Measurements from ENCODE around the gene ELAC2.
A peak's percentile ranks its signal among the peaks of the same experiment; 100 is the strongest.

The ELAC2 gene

GRCh38 chr17:12959441-12959840 is 58.4 kb downstream of the ELAC2 start:
- H3K27me3 ChIP-seq (ENCODE audit: low read length) = no peaks in the 10 kb centered on the region
- TF ChIP-seq CTCF (IDR thresholded peaks at IDR 0.05; ENCODE audit: insufficient read depth, low read length, poor library complexity, severe bottlenecking) (no peak), EZH2phosphoT487 (conservative IDR thresholded peaks at IDR 0.05; ENCODE audit: low read length) (no peak)
- no peaks in the 10 kb centered on the region for H3K9me3 ChIP-seq (ENCODE audit: insufficient read depth, low read length)
- H3K9me2 ChIP-seq (replicated peaks; ENCODE audit: insufficient read depth, low read length) = no peaks in the 10 kb centered on the region
- no peak overlapping the region for H2AFZ ChIP-seq (ENCODE audit: low read depth, low read length, severe bottlenecking)
- H3F3A ChIP-seq (ENCODE audit: insufficient read depth) = no peaks in the 10 kb centered on the region
- no peak overlapping the region for H3K9ac ChIP-seq (ENCODE audit: low read length)
- no peaks in the 10 kb centered on the region for H3K36me3 ChIP-seq (ENCODE audit: low read length)
- H3K79me2 ChIP-seq (ENCODE audit: insufficient read depth, low read length) = no peaks in the 10 kb centered on the region
- H4K20me1 ChIP-seq (ENCODE audit: low read depth, low read length) = no peaks in the 10 kb centered on the region
- H3K4me3 ChIP-seq (ENCODE audit: insufficient read depth, low read length, poor library complexity, severe bottlenecking) = no peak overlapping the region
- no peak overlapping the region for H3K27ac ChIP-seq (ENCODE audit: low read depth, low read length)
- no peak overlapping the region for H3K4me2 ChIP-seq (ENCODE audit: low read depth, low read length, poor library complexity, severe bottlenecking)

DNA sequence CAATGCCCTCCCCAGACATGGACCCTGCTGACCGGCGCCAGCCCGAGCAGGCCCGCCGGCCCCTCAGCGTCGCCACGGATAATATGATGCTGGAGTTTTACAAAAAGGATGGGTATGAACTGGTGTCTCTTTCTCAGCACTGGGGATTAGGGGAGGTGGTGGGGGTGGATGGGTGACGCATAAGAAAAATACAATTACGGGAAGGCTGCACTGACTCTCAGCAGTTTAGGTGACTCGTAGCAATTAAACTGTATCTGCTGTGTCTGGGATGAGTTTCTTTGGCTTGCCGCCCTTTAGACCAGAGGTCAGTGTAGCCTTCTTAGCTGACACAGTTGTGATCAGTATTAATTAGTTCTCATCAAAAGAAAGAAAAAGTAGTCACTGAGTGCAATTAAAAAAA is 59.0 kb downstream of the ELAC2 start:
- H4K20me1 ChIP-seq (ENCODE audit: low read depth, low read length) = no peaks in the 10 kb centered on the region
- H2AFZ ChIP-seq (ENCODE audit: low read depth, low read length, severe bottlenecking) = no peak overlapping the region
- H3K36me3 ChIP-seq (ENCODE audit: low read length) = no peaks in the 10 kb centered on the region
- TF ChIP-seq CTCF (IDR thresholded peaks at IDR 0.05; ENCODE audit: insufficient read depth, low read length, poor library complexity, severe bottlenecking) = no peak
- no peak for TF ChIP-seq EZH2phosphoT487 (conservative IDR thresholded peaks at IDR 0.05; ENCODE audit: low read length)
- no peaks in the 10 kb centered on the region for H3K79me2 ChIP-seq (ENCODE audit: insufficient read depth, low read length)
- no peaks in the 10 kb centered on the region for H3K27me3 ChIP-seq (ENCODE audit: low read length)
- no peaks in the 10 kb centered on the region for H3K9me2 ChIP-seq (replicated peaks; ENCODE audit: insufficient read depth, low read length)
- no peak overlapping the region for H3K4me3 ChIP-seq (ENCODE audit: insufficient read depth, low read length, poor library complexity, severe bottlenecking)
- H3K4me2 ChIP-seq (ENCODE audit: low read depth, low read length, poor library complexity, severe bottlenecking) = no peak overlapping the region
- no peaks in the 10 kb centered on the region for H3F3A ChIP-seq (ENCODE audit: insufficient read depth)
- H3K27ac ChIP-seq (ENCODE audit: low read depth, low read length) = no peak overlapping the region
- H3K9ac ChIP-seq (ENCODE audit: low read length) = no peak overlapping the region
- no peaks in the 10 kb centered on the region for H3K9me3 ChIP-seq (ENCODE audit: insufficient read depth, low read length)

GRCh38 chr17:12955521-12955920 is 62.3 kb downstream of the ELAC2 start:
- Histone ChIP-seq H3K36me3 (ENCODE audit: low read length) (no peaks in the 10 kb centered on the region), H3K4me2 (ENCODE audit: low read depth, low read length, poor library complexity, severe bottlenecking) (peak overlapping the region; percentile 51), H3K79me2 (ENCODE audit: insufficient read depth, low read length) (no peaks in the 10 kb centered on the region), H3K27ac (ENCODE audit: low read depth, low read length) (peak overlapping the region; percentile 63), H4K20me1 (ENCODE audit: low read depth, low read length) (no peaks in the 10 kb centered on the region), H3K27me3 (ENCODE audit: low read length) (no peaks in the 10 kb centered on the region), H3K9me2 (replicated peaks; ENCODE audit: insufficient read depth, low read length) (no peaks in the 10 kb centered on the region), H3K9ac (ENCODE audit: low read length) (peak overlapping the region; percentile 32), H2AFZ (ENCODE audit: low read depth, low read length, severe bottlenecking) (peak overlapping the region; percentile 40), H3F3A (ENCODE audit: insufficient read depth) (no peaks in the 10 kb centered on the region), H3K4me3 (ENCODE audit: insufficient read depth, low read length, poor library complexity, severe bottlenecking) (peak overlapping the region; percentile 10), H3K9me3 (ENCODE audit: insufficient read depth, low read length) (no peaks in the 10 kb centered on the region)
- TF ChIP-seq CTCF (IDR thresholded peaks at IDR 0.05; ENCODE audit: insufficient read depth, low read length, poor library complexity, severe bottlenecking) = no peak
- no peak for TF ChIP-seq EZH2phosphoT487 (conservative IDR thresholded peaks at IDR 0.05; ENCODE audit: low read length)
